CD4-positive, alpha-beta T cell treated with Interferon gamma for 1 hour (primary cell): ENCODE results near the gene KCNG1.
A peak's percentile ranks its signal among the peaks of the same experiment; 100 is the strongest.

Source experiments
- DNase-seq: peaks from one replicate; pipeline ENCODE4 v3.0.0-alpha.2; 2020

The KCNG1 gene

GRCh38 chr20:51011479-51011878 lies 11.4 kb downstream of the KCNG1 start:
- no peak for DNase-seq

DNA sequence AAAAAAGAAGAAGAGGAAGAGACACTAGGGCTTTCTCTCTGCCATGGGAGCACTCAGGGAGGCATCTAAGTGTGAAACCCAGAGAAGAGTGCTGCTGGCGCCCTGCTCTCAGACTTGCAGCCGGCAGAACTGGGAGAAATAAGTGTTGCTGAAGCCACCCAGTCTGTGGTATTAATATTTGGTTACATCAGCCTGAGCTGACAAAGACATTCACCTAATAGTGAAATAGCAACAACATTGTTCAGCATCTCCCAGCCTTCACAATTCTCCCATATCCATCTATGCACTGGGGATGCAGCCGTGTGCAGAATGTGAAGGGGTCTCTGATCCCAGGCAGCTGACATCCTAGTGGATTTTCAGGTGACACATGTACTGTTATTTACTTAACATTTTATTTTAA lies 12.0 kb downstream of the KCNG1 start:
- no peak for DNase-seq

- no peak for DNase-seq
Measured at GRCh38 chr20:51010043-51010365, 12.9 kb downstream of the KCNG1 start.

- DNase-seq: no peak
Measured at GRCh38 chr20:51009303-51010042, 13.4 kb downstream of the KCNG1 start.

DNA sequence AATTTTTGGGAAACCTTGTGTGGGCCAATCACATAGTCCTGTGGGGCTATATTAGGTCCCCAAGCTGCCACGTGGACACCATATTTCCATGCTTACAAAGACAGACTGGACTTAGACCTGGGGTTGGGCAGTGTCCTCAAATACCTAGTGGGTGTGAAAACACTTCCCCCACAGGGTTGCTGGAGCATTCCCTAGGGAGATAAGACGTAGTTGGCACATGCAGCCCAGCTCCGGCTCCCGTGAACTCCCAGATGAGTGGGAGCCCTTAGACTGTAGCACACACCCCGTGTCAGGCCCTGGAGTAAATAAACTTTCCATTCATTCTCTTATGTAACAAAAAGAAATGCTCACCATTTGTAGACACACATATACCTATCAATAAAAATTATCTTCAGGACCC lies 14.2 kb downstream of the KCNG1 start:
- DNase-seq: no peak

DNA sequence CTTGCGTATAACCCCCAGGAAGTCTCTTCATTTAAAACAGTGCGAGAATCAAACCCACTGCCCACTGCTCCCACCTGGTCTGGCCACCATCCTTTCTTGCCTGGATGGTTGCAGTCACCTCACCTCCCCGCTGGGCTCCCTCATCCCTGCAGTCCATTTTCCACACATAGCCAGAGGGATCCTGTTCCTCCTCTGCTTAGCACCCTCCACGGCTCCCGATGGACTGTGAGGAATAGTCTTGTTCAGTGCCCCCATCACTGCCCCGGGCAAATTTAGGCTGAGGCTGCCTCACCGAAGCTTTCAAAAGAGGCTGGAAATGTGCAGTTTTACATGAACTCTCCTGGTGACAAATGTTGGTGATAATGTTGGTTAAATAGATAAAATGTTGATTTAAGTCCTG lies 17.7 kb downstream of the KCNG1 start:
- DNase-seq: no peak

DNA sequence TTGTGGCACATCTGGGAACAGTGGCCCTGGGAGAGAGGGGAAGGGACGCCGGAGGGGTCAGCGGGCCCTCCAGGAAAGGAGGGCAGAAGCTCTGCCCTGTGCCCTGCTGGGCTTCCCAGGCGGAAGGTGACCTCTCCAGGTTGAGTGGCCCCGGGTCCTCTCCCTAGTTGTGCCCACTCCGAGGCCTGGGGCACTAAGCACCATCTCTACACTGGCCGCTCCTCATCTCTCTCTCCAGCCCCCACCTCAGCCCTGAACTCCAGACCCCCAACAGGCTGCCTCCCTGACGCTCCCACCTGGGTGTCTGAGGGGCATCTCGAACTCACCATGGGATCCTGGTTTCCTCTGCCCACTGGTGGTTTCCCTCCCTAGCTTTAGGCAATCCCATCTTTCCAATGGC lies 18.1 kb downstream of the KCNG1 start:
- DNase-seq: no peak

- no peak for DNase-seq
Measured at GRCh38 chr20:51004305-51004727, 18.6 kb downstream of the KCNG1 start.

DNA sequence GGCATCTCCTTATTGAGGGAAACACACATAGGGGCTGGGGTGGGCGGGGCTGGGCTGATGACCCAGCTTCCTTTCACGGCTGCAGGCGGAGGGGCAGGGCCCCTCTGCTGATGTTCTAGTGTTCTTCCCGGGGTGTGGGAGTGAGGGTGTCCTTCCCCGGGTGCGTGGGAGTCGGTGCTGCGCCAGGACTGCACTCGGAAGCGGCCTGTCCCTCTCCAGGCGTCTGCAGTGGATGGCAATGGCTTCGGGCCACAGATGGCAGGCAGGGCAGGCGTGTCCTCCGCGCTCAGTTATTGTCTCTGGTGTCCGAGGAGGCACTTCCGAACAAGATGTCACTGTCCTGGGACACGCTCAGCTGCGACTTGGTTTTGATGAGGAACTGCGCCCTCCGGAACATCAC lies 19.2 kb downstream of the KCNG1 start:
- DNase-seq: no peak

DNA sequence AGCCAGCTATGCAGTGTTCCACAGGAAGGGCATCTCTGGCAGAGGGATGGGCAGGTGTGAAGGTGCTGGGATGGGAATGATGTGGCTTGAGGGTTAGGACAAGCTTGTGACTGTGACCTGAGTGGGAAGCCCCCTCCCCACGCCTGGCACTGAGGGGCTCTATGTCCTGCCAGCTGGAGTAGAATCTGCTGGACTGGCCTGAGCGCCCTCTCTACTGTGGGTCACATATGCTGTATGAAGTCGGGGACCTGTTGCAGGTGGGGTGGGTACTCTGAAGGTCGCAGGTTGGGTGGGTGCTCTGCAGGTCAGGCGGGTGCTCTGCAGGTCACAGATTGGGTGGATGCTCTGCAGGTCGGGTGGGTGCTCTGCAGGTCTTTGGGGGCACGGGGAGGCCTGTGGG lies 20.3 kb downstream of the KCNG1 start:
- no peak for DNase-seq

DNA sequence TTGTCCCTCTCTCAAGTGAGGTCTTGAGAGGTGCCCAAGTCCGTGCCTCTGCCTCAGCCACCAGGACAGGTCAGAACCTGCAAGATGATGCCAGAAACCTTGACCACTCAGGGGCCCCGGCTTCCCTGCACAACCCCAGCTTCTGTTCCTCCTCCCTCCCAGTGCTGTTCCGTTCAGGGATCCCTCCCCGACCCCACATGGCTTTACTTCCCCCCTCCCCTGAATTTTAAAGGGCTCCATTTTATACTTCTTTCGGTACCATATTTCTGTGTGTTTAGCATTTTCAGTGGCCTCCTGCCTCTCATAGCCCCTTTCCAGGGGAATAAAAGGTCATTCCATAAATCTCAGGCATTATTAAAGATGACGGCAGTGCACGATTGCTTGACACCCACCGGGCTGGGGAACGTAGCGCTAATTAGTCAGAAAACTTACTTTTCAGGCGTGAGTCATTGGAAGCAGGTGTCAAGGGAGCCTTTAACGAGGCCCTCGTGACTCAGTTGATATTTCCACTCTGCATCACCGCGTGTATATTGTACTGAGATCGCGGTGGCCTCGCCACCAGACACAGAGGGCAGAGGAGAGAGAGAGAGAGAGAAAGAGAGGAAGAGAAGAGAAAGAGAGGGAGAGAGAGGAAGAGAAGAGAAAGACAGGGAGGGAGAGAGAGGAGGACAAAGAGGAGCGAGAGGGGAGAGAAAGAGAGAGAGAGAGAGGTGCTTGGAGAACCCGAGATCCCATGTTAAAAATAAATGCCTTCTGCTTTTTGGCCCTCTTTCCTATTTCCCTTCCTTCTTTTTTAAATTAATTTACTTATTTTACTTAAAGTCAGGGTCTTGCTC lies 21.3 kb downstream of the KCNG1 start:
- no peak for DNase-seq

DNA sequence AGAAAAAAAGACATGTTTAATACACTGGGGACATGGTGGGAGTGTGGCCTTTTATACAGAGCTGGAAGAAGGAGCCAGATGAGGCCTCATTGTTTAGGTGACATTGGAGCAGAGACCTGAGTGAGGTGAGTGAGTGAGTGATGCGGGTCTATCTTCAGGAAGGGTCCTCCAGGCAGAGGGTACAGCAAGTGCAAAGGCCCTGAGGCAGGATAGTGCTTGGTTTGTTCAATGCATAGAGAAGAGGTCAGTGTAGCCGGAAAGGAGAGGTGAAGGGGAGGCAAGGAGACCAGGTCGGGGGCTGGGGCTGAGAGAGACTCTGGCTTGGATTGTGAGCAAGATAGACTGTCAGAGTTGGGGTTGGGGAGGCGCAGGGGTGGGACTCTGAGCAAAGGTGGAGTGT lies 23.6 kb downstream of the KCNG1 start:
- DNase-seq: no peak

DNA sequence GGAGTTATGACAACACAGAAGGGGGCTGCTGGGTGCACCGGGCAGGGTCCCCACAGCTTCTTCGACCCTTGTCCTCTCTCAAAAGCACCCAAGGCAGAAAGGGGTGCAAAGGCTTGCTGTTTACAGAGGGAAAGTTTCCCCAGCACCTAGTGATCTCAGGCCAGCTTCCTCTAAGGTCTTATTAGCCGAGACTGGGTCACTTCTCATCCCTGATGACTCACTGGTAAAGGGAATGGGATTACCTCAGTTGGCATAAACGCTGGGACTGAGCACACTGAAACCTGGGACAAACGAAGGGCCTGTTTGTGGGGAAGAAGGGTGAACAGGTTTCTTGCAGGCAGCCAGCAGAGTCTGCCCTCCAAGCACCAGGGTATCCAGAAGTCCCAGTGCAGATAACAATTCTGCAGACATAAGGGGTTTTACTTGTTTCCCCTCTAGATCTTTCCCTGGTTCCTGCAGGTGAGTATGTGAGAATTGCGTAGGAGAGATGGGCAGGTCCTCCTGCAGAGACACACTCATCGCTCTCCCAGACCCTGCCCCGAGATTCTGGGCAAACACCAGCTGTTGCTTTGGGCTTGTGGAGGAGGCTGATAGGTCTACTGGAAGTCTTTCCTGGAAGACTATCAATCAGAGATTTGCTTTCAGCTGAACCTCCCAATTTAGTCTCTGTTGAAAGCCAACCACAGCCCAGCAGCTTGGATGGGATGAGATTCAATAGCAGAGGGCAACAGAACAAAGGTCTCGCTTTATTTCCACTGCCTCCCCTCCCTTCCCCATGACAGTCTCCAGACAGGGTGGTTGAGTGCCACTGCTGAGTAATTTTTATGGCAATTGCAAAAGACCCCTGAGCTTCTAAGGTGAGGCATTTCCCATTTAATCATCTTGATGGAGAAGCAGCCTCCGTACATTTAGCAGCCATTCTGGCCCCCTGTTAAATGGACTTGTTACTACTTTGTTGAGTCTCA lies 25.7 kb downstream of the KCNG1 start:
- DNase-seq: no peak

GRCh38 chr20:50995506-50995905 lies 27.4 kb downstream of the KCNG1 start:
- no peak for DNase-seq

GRCh38 chr20:50993876-50994275 lies 29.0 kb downstream of the KCNG1 start:
- no peak for DNase-seq

DNA sequence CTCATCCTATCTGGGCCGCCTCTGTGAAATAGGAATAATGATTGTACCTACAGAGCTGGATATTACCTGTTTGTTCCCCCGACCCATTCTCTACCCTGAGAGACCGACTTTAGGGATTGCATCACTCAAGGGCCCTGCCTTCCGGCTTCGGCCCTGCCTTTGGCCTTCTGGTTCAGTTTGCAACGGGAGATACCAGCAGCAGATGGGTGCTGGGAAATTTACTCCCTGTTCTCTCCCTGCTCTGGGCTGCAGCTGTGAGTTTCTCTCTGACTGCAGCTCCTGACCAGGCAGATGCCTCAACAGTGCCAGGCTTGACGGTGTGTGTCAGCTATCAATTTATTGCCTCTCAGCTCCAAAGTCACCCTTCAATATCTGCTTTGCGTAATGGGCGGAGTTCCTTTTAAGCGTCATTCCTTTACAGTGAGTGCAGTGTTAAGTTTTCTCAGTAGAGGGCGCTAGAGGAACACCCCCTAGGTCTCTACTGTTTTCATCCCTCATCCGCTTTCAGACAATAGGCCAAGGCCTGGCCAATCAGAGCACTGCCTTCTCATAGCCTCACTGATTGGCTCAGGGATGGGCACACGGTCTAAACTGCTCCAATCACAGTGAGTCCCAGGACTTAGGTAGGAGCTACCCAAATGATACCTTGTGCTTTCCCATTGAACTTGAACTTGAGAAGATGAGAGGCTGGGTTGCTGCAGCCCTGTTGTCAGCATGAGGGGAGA lies 30.0 kb downstream of the KCNG1 start:
- peak; percentile 40 for DNase-seq

DNA sequence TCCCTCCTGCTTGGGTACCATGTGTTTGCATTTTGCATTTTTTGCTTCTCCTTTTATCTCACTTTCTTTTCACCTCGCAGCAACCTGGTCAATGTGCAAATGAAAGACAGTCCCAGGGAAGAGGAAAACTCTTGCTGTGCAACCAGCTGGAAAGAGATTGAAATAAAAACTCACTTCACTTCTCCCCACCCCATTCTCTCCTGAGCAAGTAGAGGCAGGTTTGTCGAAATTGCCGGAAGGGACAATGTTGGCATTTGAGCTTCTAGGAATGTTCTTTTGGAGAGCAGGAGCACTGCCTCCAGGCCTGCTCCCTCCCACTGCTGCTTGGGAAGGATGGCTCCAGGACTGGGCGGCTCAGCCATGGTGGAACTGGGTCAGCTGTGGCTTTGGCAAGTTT lies 30.6 kb downstream of the KCNG1 start:
- DNase-seq: no peak

GRCh38 chr20:50991076-50991475 lies 31.8 kb downstream of the KCNG1 start:
- DNase-seq: no peak

GRCh38 chr20:50987493-50988210 lies 35.3 kb downstream of the KCNG1 start:
- DNase-seq: peak; percentile 41

- DNase-seq: no peak
Measured at GRCh38 chr20:50983321-50983720, 39.6 kb downstream of the KCNG1 start.

DNA sequence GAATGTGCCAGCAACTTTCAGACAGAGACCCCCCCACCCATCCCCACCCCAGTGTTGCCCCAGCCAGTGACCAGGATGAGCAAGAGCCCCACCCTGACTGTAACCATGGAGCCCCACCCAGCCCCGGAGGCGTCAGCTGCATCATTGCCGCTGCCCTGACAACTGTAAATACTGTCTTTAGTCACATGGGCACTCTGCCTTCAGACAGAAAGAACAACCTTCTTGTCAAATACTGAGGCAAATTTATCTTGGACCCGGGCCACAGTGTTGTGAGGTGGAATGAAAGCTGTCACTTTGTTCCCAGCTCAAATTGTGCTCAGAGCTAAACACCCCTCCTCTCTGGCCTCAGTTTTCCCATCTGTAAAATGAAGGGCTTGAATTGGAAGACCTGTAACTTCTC lies 40.5 kb downstream of the KCNG1 start:
- DNase-seq: no peak

DNA sequence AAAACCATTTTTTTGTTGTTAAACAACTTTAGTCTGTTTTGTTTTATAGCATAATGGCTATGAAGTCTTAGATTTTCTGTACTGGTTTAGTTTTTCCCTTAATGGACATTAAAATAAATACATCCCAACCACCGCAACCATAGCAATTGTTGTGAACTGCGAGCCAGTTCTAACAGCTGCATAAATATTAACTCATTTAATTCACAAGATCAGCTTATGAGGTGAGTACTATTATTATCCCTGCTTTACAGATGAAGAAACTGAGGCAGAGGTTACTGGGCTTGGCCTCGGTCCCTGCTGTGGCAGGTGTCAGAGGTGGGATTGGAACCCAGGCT lies 41.2 kb downstream of the KCNG1 start:
- no peak for DNase-seq
